Fibroblast of skin of left biceps (primary cell): ENCODE results near the gene AP1B1.

Experiments used
- DNase-seq, 2 experiments: peaks; one replicate each; pipeline ENCODE4 v3.0.0-alpha.2; 2013; ENCODE audit warnings: low read depth in 2 of 2

The AP1B1 gene

GRCh38 chr22:29313576-29314466, 74.5 kb downstream of the AP1B1 start:
- no peak for DNase-seq

DNA sequence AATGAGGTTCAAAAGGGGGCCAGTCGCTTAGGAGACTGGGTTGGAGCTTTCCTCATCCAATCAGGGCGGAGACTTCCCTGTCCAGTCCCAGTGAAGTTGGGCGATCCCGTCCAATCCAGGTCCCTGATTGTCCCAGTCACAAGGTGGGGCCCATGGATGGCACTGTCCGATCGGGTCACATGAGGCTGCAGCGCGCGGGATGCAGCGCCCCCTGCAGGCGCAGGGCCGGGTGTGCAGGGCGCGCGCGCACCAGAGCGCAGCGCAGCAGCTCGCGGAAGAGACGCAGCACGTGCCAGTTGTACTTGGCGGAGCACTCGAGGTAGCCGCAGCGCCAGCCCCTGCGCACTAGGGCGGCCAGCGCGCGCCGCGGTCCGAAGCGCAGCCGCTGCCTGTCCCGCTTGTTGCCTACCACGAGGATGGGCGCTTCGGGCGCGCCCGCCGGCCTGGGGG, 75.2 kb downstream of the AP1B1 start:
- no peak for DNase-seq

DNA sequence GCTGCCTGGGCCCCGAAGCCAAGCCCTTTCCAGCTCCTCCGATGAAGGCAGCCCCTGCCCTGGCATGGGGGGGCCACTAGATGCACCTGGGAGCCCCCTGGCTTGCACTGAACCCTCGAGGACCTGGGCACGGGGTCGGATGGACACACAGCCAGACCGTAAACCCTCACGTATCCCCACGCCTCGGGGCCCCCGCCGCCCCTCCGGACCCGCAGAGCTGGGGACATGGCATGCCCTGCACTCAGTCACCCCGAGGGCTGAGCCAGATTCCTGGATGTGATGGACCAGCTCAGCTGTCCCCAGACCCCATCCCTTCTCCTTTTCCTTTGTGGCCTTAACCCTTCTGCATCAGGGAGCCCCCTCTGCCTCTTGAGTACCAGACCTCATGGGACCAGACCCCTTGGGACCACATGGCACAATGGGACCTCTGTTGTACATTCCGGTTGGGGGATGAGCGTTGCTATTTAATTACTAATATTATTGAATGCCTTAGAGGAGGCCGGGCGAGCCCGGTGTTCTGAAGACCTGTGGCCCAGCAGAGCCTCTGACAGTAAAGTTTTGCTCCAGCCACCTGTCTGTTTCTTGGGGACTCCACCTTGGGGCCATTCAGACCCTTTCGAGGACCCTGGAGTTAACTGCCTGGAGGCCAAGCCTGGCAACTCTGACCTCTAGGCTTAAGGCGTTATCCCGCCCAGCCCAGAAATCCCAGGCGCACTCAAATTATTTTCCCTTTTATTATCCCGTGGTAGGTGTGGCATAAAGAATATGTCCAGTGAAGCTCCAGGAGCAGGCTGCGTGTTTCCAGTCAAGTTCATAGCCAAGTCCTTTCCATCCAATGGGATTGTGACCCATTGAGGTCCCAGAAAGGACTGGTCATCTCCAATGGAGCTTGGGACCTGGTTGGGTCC, 75.9 kb downstream of the AP1B1 start:
- no peak for DNase-seq

- DNase-seq = no peak
Observed at GRCh38 chr22:29311464-29312217, 76.7 kb downstream of the AP1B1 start.

DNA sequence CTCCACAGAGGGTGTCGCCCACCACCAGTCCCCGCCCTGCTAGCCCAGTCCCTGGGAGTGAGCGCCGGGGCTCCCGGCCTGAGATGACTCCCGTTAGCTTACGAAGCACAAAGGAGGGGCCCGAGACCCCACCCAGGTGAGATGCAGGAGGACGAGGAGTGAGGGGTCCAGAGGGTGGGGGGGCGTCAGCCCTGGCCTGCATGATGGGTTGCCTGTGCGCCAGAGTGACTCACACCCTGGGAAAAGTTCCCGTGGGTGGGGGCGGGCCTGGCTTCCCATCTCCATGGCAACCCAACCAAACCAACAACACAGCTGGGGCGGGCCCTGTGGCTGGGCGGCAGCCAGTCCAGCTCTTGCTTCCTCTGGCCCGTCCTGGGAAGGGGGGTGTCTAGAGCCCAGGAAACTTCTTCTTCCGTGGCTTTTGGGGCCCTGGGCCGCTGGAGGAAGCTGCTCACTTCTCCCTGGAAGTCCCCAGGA, 77.5 kb downstream of the AP1B1 start:
- DNase-seq = peak; percentile 91 to 92

DNA sequence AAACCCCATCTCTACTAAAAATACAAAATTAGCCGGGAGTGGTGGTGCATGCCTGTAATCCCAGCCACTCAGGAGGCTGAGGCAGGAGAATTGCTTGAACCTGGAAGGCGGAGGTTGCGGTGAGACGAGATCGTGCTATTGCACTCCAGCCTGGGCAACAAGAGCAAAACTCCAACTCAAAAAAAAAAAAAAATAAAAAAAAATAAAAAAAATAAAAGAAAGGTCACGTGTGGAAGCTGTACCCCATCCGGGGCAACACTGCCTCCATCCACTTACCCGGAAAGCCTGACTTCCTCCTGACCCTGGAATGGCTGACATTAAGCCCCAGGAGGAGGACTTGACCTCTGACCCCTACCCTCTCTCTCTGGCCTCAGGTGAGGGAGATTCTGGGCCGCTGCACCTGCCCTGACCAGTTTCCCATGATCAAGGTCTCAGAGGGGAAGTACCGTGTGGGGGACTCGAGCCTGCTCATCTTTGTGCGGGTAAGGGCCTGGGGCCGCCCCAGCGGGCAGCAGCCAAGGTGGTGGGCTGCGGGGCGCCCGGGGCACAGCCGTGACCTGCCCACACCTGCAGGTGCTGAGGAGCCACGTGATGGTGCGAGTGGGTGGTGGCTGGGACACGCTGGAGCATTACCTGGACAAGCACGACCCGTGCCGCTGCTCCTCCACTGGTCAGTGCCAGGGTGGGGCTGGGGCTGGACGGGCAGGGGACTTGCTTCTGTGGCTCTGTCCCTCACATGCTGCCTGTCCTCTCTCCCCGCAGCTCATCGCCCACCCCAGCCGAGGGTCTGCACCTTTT, 78.1 kb downstream of the AP1B1 start:
- no peak for DNase-seq

- DNase-seq = no peak
Observed at GRCh38 chr22:29309332-29310064, 78.9 kb downstream of the AP1B1 start.

- no peak for DNase-seq
Observed at GRCh38 chr22:29308791-29309262, 79.5 kb downstream of the AP1B1 start.

GRCh38 chr22:29308148-29308790, 80.1 kb downstream of the AP1B1 start:
- DNase-seq = no peak

GRCh38 chr22:29307596-29308147, 80.7 kb downstream of the AP1B1 start:
- no peak for DNase-seq

GRCh38 chr22:29306835-29307595, 81.4 kb downstream of the AP1B1 start:
- DNase-seq = peak; percentile 34 to 44

DNA sequence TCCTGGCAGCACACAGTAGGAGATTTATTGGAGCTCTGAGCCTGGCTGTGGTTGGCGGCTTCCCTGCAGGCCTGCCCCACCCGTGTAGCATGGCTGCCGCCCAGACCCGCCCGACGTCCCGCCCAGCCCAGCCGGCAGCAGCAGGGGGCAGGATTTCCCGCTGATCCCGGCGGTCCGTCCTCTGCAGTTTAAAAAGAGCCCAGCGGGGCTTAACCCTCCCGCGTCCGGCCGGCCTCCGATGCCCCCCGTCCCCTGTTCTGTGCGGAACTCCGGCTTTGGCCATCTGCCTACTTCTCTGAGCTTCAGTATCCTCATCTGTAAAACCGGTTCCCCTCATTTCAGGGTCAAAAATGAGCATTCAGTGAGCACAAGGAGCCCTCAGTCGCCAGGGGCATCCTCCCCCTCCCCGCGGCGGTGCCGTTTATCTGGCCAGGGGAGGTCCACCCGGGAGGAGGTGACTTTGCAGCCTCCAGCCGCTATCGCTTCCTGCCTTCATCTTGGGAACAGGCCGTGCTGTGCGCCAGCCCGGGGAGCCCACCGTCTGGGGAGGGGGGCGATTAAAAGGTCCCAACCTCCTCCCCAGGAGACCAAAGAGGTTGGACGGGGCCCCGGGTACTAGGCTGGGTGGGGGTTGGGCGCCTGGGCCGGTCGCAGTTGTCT, 82.1 kb downstream of the AP1B1 start, which contains the start of gene GAS2L1:
TSS of gene GAS2L1 (plus strand) at position 476 of the 660 bp plus-strand sequence. CDS start 1,456 bp downstream, outside the sequence.
- DNase-seq = peak; percentile 35 to 37

DNA sequence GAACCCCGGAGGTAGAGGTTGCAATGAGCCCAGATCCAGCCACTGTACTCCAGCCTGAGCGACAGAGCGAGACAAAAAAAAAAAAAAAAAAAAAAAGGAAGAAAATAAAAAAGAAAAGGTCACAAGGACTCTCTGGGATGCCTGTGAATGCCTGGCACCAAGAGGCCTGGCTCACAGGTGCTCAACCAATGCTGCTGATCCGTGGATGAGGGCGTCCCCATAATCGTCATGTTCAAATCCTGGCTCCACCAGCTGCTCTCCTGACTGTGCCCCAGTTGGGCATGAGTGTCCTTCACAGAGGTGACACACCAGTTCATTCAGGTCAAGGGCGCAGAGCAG, 82.6 kb downstream of the AP1B1 start:
- no peak for DNase-seq

DNA sequence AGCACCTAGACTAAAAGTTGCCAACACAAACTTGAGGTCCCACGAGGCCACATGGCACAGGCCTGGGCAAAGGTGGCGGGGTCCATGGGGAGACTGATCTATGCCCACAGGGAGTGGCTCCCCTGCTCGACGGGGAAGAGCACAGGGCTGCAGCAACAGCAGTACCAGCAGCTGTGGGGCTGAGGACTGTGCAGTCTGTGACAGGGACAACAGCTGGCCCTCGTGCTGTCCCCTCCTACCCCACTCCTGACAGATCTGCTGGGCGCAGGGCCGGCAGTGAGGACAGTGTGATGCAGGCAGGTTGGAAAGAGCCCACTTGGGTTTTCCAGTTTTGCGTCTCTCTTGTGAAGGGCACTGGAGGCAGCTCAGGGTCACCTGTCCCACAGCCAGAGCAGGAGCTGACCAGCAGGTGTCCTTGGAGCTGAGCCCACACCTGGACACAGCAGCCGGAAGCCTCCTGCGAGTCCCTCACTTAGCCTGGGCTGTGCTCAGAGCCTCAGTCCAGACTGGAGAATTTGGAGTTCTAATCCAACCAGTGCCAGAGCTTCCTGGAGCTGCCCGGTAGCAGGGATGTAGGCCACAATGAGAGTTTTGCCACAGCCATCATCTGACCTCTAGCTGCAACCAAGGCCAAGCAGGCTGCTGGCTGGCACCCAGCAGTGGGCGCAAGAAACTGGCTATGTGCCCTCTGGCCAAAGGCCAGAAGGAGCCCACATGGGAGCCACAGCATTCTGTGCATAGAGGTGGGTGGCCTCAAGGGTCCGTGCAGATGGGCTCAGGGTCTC, 85.5 kb downstream of the AP1B1 start:
- no peak for DNase-seq

- no peak for DNase-seq
Observed at GRCh38 chr22:29302402-29302680, 86.0 kb downstream of the AP1B1 start.

DNA sequence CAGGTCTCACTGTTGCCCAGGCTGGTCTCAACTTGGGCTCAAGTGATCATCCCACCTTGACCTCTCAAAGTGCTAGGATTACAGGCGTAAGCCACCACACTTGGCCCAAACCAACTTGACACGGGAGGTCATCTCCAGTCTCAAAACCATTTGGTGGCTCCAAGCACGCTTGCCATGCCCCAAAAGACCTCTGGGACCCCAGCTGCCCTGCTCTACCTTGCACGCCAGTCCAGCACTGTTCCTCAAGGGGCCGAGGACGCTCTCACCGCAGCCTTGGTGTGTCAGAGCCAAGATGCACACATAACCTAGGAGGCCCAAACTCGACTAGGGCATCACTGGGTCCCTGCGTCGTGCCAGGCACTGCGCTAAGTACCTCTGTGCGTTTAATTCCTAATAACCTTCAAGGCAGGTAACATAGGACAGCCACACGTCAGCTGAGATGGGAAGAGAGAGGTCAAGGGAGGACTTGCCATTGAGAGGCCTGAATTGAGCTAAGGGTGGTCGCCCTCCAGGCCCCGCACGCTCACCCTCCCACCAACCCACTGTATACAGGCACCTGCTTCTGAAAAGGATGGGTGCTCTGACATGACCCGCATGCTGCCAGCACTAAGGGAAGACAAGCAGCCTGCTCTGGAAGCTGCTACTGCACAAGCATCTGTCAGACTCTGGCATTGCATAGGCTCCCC, 86.5 kb downstream of the AP1B1 start:
- no peak for DNase-seq
